Smooth muscle cell (in vitro differentiated cells): ENCODE measurements around the gene NUP210L. TPM values are rescaled to one million over a fixed set of nuclear protein-coding genes. Genes with fewer than 3 reads are reported as not detected.
"Not testable (repeated sequence)": the region's sequence is repeated elsewhere in the genome, so short reads cannot be mapped to it uniquely, and the experiment has no call there.

Experiments used
- DNase-seq: peaks from one replicate; lab custom pipeline; 2025; ENCODE audit not compliant: unreplicated experiment; lab: John Stamatoyannopoulos, UW
- H2AFZ ChIP-seq: fragments of 200-600 bp; sonication (generic); 2 replicates; pipeline ENCODE4 v1.6.0; 2016; ENCODE audit warnings: antibody characterized with exemption, low read depth, mild to moderate bottlenecking
- H3F3A ChIP-seq: fragments of 200-600 bp; sonication (generic); 2 replicates; pipeline ENCODE4 v1.6.0; 2017; ENCODE audit warnings: antibody characterized with exemption, low read depth
- H3K27ac ChIP-seq: fragments of 200-600 bp; sonication (generic); 2 replicates; pipeline ENCODE4 v1.5.1; 2016; ENCODE audit warnings: low read depth, mild to moderate bottlenecking
- H3K27me3 ChIP-seq: fragments of 200-600 bp; sonication (generic); 2 replicates; pipeline ENCODE4 v1.6.1; 2016; ENCODE audit warnings: low read depth, mild to moderate bottlenecking
- H3K36me3 ChIP-seq: fragments of 200-600 bp; sonication (generic); 2 replicates; pipeline ENCODE4 v1.5.1; 2016; ENCODE audit warnings: low read depth
- H3K4me1 ChIP-seq: fragments of 200-600 bp; sonication (generic); 2 replicates; pipeline ENCODE4 v1.5.1; 2016; ENCODE audit warnings: low read depth
- H3K4me2 ChIP-seq: fragments of 200-600 bp; sonication (generic); 2 replicates; pipeline ENCODE4 v1.6.0; 2016; ENCODE audit warnings: mild to moderate bottlenecking
- H3K4me3 ChIP-seq: fragments of 200-600 bp; sonication (generic); 2 replicates; pipeline ENCODE4 v1.5.1; 2016; ENCODE audit warnings: mild to moderate bottlenecking
- H3K79me2 ChIP-seq: fragments of 200-600 bp; sonication (generic); 2 replicates; pipeline ENCODE4 v1.6.0; 2016; ENCODE audit warnings: low read depth, mild to moderate bottlenecking
- H3K9ac ChIP-seq: fragments of 200-600 bp; sonication (generic); 2 replicates; pipeline ENCODE4 v1.6.0; 2016; ENCODE audit warnings: low read depth
- H3K9me3 ChIP-seq: fragments of 200-600 bp; sonication (generic); replicated peaks from 2 replicates; pipeline ENCODE4 v1.5.1; 2016; ENCODE audit warnings: low read depth
- H4K20me1 ChIP-seq: fragments of 200-600 bp; sonication (generic); 2 replicates; pipeline ENCODE4 v1.6.0; 2016; ENCODE audit warnings: low read depth
- CTCF ChIP-seq: fragments of 200-600 bp; sonication (generic); IDR thresholded peaks from 2 replicates; pipeline ENCODE4 v1.5.1; 2017; ENCODE audit warnings: borderline replicate concordance, mild to moderate bottlenecking, antibody characterized with exemption; ENCODE audit not compliant: insufficient read depth, poor library complexity, severe bottlenecking
- WGBS: methylation state at CpG from one replicate; pipeline ENCODE4 v1.1.7; 2016; ENCODE audit warnings: low lambda C conversion rate; 5-methylcytosine and 5-hydroxymethylcytosine counted together
- polyA plus RNA-seq: library from polyadenylated mRNA; unstranded; fragments of >200 nt; fragmentation: Nextera tagmentation; extraction: Ambion mirVana; gene quantifications from 2 replicates; pipeline ENCODE4 v1.2.1, GENCODE V29; 2016
- total RNA-seq: library from RNA; depleted of rRNA; stranded (reverse); fragments of >200 nt; gene quantifications from 2 replicates; pipeline ENCODE4 v1.2.3, GENCODE V29; 2014

Gene NUP210L
- total and polyA plus RNA-seq, 2 experiments from 2014 or later, result 0.90 TPM; not detected in 1

- WGBS, result 93% methylated on average over 7 of the region's 7 CpGs
- H3K27me3 ChIP-seq, result no peaks in the 10 kb centered on the region
- H2AFZ ChIP-seq, result no peak overlapping the region
- no peaks in the 10 kb centered on the region for H3F3A ChIP-seq
- no peak for DNase-seq
- H4K20me1 ChIP-seq, result no peaks in the 10 kb centered on the region
- H3K4me1 ChIP-seq, result no peaks in the 10 kb centered on the region
- no peaks in the 10 kb centered on the region for H3K9me3 ChIP-seq
- H3K4me3 ChIP-seq, result no peak overlapping the region
- TF ChIP-seq CTCF, result no peak
- no peak overlapping the region for H3K27ac ChIP-seq
- H3K9ac ChIP-seq, result no peak overlapping the region
- H3K36me3 ChIP-seq, result no peaks in the 10 kb centered on the region
- no peaks in the 10 kb centered on the region for H3K79me2 ChIP-seq
- H3K4me2 ChIP-seq, result no peak overlapping the region
Observed at GRCh38 chr1:154091706-154092105, 63.2 kb downstream of the NUP210L start.

DNA sequence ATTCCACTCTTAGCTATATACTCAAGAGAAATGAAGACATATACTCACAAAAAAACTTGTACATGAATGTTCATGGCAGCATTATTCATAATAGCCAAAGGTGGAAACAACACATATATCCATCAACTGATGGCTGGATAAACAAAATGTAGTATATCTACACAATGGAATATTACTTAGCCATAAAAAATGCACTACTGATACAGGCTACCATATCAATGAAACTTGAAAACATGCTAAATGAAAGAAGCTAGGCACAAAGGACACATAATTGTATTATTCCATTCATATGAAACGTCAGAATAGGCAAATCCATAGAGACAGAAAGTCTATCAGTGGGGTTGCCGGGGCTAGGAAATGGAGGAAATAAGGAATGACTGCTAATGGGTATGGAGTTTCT is 67.3 kb downstream of the NUP210L start:
- Histone ChIP-seq H3K36me3 (no peaks in the 10 kb centered on the region), H3K27me3 (no peaks in the 10 kb centered on the region), H3K27ac (no peak overlapping the region), H3K4me3 (no peak overlapping the region), H4K20me1 (no peaks in the 10 kb centered on the region), H2AFZ (no peak overlapping the region), H3K4me1 (no peaks in the 10 kb centered on the region), H3K4me2 (no peak overlapping the region), H3K9me3 (no peaks in the 10 kb centered on the region), H3K9ac (no peak overlapping the region), H3K79me2 (no peaks in the 10 kb centered on the region), H3F3A (no peaks in the 10 kb centered on the region)
- 80% methylated on average over 2 of the region's 2 CpGs for WGBS
- DNase-seq, result no peak
- no peak for TF ChIP-seq CTCF

- H4K20me1 ChIP-seq, DNase-seq, H3K9me3 ChIP-seq, H3K79me2 ChIP-seq, H3F3A ChIP-seq, H3K27ac ChIP-seq, H3K27me3 ChIP-seq, H3K4me2 ChIP-seq, H3K4me3 ChIP-seq, H3K9ac ChIP-seq, H2AFZ ChIP-seq, H3K36me3 ChIP-seq, H3K4me1 ChIP-seq: not testable (repeated sequence)
- WGBS, result 79% methylated on average over 6 of the region's 6 CpGs
Observed at GRCh38 chr1:154083057-154083456, 71.8 kb downstream of the NUP210L start.

GRCh38 chr1:154081386-154082126 is 73.3 kb downstream of the NUP210L start:
- Histone ChIP-seq H3K36me3 (no peaks in the 10 kb centered on the region), H3K4me2 (no peak overlapping the region), H4K20me1 (no peaks in the 10 kb centered on the region), H3K4me3 (no peak overlapping the region), H2AFZ (no peak overlapping the region), H3F3A (no peaks in the 10 kb centered on the region), H3K9me3 (no peaks in the 10 kb centered on the region), H3K27ac (no peak overlapping the region), H3K27me3 (no peaks in the 10 kb centered on the region), H3K4me1 (no peaks in the 10 kb centered on the region), H3K79me2 (no peaks in the 10 kb centered on the region), H3K9ac (no peak overlapping the region)
- 87% methylated on average over 6 of the region's 6 CpGs for WGBS
- no peak for DNase-seq
- TF ChIP-seq CTCF, result no peak
